Keratinocyte (primary cell): ENCODE measurements around the gene AHNAK. TPM values are rescaled to one million over a fixed set of nuclear protein-coding genes. Genes with fewer than 3 reads are reported as not detected.

Experiments used
- DNase-seq: peaks from one replicate; pipeline ENCODE4 v3.0.0-alpha.2; 2011; ENCODE audit warnings: low read depth, missing footprints, low spot score
- FAIRE-seq: peaks from 2 replicates; lab custom pipeline; 2011; peaks lifted over from hg19 to GRCh38; lab: Jason Lieb, UNC
- H2AFZ ChIP-seq: 2 replicates; pipeline ENCODE4 v1.6.0; 2012; ENCODE audit warnings: low read length, control low read depth, inconsistent platforms; ENCODE audit not compliant: control insufficient read depth
- H3K27ac ChIP-seq: 2 replicates; pipeline ENCODE4 v1.5.1; 2011; ENCODE audit warnings: low read length; ENCODE audit not compliant: control insufficient read depth, insufficient read depth
- H3K27me3 ChIP-seq: 3 replicates; pipeline ENCODE4 v1.6.0; 2011; ENCODE audit warnings: low read length; ENCODE audit not compliant: control insufficient read depth, insufficient read depth; ENCODE audit errors: extremely low read depth
- H3K36me3 ChIP-seq, 2 experiments: 2 replicates in 1 of 2; 3 replicates in 1 of 2; pipeline ENCODE4 v1.5.1; 2011; ENCODE audit warnings: low read length in 2 of 2, mild to moderate bottlenecking in 1 of 2; ENCODE audit not compliant: control insufficient read depth in 2 of 2, insufficient read depth in 2 of 2; ENCODE audit errors: extremely low read depth in 1 of 2
- H3K4me1 ChIP-seq: 3 replicates; pipeline ENCODE4 v1.5.1; 2011; ENCODE audit warnings: low read length; ENCODE audit not compliant: control insufficient read depth, insufficient read depth; ENCODE audit errors: extremely low read depth
- H3K4me2 ChIP-seq: 3 replicates; pipeline ENCODE4 v1.6.0; 2011; ENCODE audit warnings: low read depth, low read length; ENCODE audit not compliant: control insufficient read depth, insufficient read depth; ENCODE audit errors: extremely low read depth
- H3K4me3 ChIP-seq, 3 experiments: fragments of 200-600 bp in 1 of 3; sonication (generic) in 1 of 3; 2 replicates in 2 of 3; 3 replicates in 1 of 3; pipeline ENCODE4 v1.5.1; 2011 to 2016; ENCODE audit warnings: low read length in 3 of 3, mild to moderate bottlenecking in 3 of 3, control low read depth in 2 of 3, inconsistent platforms in 1 of 3, low read depth in 1 of 3, mixed read lengths in 1 of 3, mixed run types in 1 of 3, moderate library complexity in 1 of 3; ENCODE audit not compliant: control insufficient read depth in 2 of 3, insufficient read depth in 2 of 3; ENCODE audit errors: extremely low read depth in 1 of 3
- H3K79me2 ChIP-seq: 2 replicates; pipeline ENCODE4 v1.6.0; 2012; ENCODE audit warnings: low read length; ENCODE audit not compliant: control insufficient read depth, insufficient read depth
- H3K9ac ChIP-seq: 3 replicates; pipeline ENCODE4 v1.6.0; 2011; ENCODE audit warnings: low read length; ENCODE audit not compliant: control insufficient read depth, insufficient read depth; ENCODE audit errors: extremely low read depth
- H3K9me1 ChIP-seq: 3 replicates; pipeline ENCODE4 v1.6.0; 2011; ENCODE audit warnings: low read length; ENCODE audit not compliant: control insufficient read depth, insufficient read depth; ENCODE audit errors: extremely low read depth
- H3K9me3 ChIP-seq: 2 replicates; pipeline ENCODE4 v1.5.1; 2012; ENCODE audit warnings: low read depth, low read length; ENCODE audit not compliant: control insufficient read depth
- H4K20me1 ChIP-seq: 3 replicates; pipeline ENCODE4 v1.6.0; 2011; ENCODE audit warnings: low read length; ENCODE audit not compliant: control insufficient read depth, insufficient read depth; ENCODE audit errors: extremely low read depth
- CTCF ChIP-seq, 3 experiments: IDR thresholded peaks in 1 of 3; conservative IDR thresholded peaks in 1 of 3; optimal IDR thresholded peaks in 1 of 3; 2 replicates in 2 of 3; 3 replicates in 1 of 3; pipeline versions ENCODE3 to v1.5.1; 2011; ENCODE audit warnings: low read length in 3 of 3, mild to moderate bottlenecking in 3 of 3, moderate library complexity in 2 of 3, control low read depth in 1 of 3, inconsistent platforms in 1 of 3; ENCODE audit not compliant: insufficient read depth in 2 of 3; ENCODE audit errors: extremely low read depth in 1 of 3
- EZH2 ChIP-seq: IDR thresholded peaks from one replicate; pipeline ENCODE4 v1.6.1; 2012; ENCODE audit warnings: inconsistent platforms, mild to moderate bottlenecking, low read length, moderate library complexity
- dilution Hi-C: fragments of 300-500 bp; cut with MboI; formaldehyde crosslinking; loops from one replicate; pipeline ENCODE4 v1.7.0; 2020; ENCODE audit warnings: low sequenced_read_pairs; ENCODE audit not compliant: extremely low pct_ligation_motif_present
- polyA plus RNA-seq, 5 experiments: library from polyadenylated mRNA; depleted of rRNA in 3 of 5; stranded (reverse) in 3 of 5; stranded (forward) in 1 of 5; unstranded in 1 of 5; fragments of >200 nt; gene quantifications; 1 replicate in 1 of 5; 2 replicates in 3 of 5; 3 replicates in 1 of 5; pipeline versions ENCODE4 v1.2.1 to v1.2.3, GENCODE V29; 2011 to 2012; ENCODE audit warnings: missing spikeins in 2 of 5, low read depth in 1 of 5, low replicate concordance in 1 of 5

AHNAK gene
- polyA plus RNA-seq, 1 donor (not counting 4 experiments of a cell fraction or from before 2014, with no cell fraction given) = 220 TPM

GRCh38 chr11:62556108-62556874 lies 9.7 kb upstream of the AHNAK start:
- Histone ChIP-seq H3K4me3 (peak overlapping the region; percentile 17 to 43 (median 40)), H3K9me3 (no peaks in the 10 kb centered on the region), H3K4me1 (peaks cover 93% of the 10 kb centered on the region), H3K79me2 (peaks cover 6% of the 10 kb centered on the region), H3K9ac (peak overlapping the region; percentile 43), H4K20me1 (peaks cover 7% of the 10 kb centered on the region), H2AFZ (no peak overlapping the region), H3K4me2 (peak overlapping the region; percentile 75), H3K27ac (peak overlapping the region; percentile 91), H3K9me1 (peaks cover 2% of the 10 kb centered on the region), H3K36me3 (peaks cover 9 to 22% of the 10 kb centered on the region in 2 experiments), H3K27me3 (no peaks in the 10 kb centered on the region)
- dilution Hi-C loops = no loop called here
- peak; percentile 92 for DNase-seq
- TF ChIP-seq EZH2 = no peak
- TF ChIP-seq CTCF (optimal IDR thresholded peaks at IDR 0.05 in 1 of 3, IDR thresholded peaks at IDR 0.05 in 1 of 3, conservative IDR thresholded peaks at IDR 0.05 in 1 of 3; ENCODE audit: extremely low read depth in 1 of 3, insufficient read depth in 2 of 3, low read length in 3 of 3) = no peak
- FAIRE-seq = peak; percentile 76

GRCh38 chr11:62555464-62556107 lies 9.0 kb upstream of the AHNAK start:
- peaks cover 2% of the 10 kb centered on the region for H3K9me1 ChIP-seq
- no peak overlapping the region for H2AFZ ChIP-seq
- no peaks in the 10 kb centered on the region for H3K27me3 ChIP-seq
- H3K79me2 ChIP-seq = peaks cover 6% of the 10 kb centered on the region
- peaks cover 87% of the 10 kb centered on the region for H3K4me1 ChIP-seq
- FAIRE-seq (no peak), DNase-seq (no peak)
- H3K9me3 ChIP-seq = no peaks in the 10 kb centered on the region
- no peak for TF ChIP-seq EZH2
- TF ChIP-seq CTCF (optimal IDR thresholded peaks at IDR 0.05 in 1 of 3, IDR thresholded peaks at IDR 0.05 in 1 of 3, conservative IDR thresholded peaks at IDR 0.05 in 1 of 3; ENCODE audit: extremely low read depth in 1 of 3, insufficient read depth in 2 of 3, low read length in 3 of 3) = no peak
- H3K9ac ChIP-seq = peak overlapping the region; percentile 43
- H3K4me3 ChIP-seq = peak overlapping the region in 2 of 3 experiments; percentile 3 to 17
- peaks cover 9 to 22% of the 10 kb centered on the region in 2 experiments for H3K36me3 ChIP-seq
- dilution Hi-C loops = no loop called here
- H3K4me2 ChIP-seq = peak overlapping the region; percentile 75
- peaks cover 7% of the 10 kb centered on the region for H4K20me1 ChIP-seq
- H3K27ac ChIP-seq = peak overlapping the region; percentile 91
